Forelimb muscle (tissue), 1 donor: ENCODE measurements around the gene LPP. TPM values are rescaled to one million over a fixed set of nuclear protein-coding genes. Genes with fewer than 3 reads are reported as not detected.

Experiments used
- DNase-seq: peaks from one replicate; pipeline ENCODE4 v3.0.0-alpha.2; 2013; ENCODE audit warnings: low read depth
- polyA plus RNA-seq: library from polyadenylated mRNA; unstranded; fragments of 120-200 nt; gene quantifications from one replicate; pipeline ENCODE4 v1.2.1, GENCODE V29; 2013; ENCODE audit not compliant: insufficient read length

LPP gene
- polyA plus RNA-seq, 1 donor: 12.4 TPM

DNA sequence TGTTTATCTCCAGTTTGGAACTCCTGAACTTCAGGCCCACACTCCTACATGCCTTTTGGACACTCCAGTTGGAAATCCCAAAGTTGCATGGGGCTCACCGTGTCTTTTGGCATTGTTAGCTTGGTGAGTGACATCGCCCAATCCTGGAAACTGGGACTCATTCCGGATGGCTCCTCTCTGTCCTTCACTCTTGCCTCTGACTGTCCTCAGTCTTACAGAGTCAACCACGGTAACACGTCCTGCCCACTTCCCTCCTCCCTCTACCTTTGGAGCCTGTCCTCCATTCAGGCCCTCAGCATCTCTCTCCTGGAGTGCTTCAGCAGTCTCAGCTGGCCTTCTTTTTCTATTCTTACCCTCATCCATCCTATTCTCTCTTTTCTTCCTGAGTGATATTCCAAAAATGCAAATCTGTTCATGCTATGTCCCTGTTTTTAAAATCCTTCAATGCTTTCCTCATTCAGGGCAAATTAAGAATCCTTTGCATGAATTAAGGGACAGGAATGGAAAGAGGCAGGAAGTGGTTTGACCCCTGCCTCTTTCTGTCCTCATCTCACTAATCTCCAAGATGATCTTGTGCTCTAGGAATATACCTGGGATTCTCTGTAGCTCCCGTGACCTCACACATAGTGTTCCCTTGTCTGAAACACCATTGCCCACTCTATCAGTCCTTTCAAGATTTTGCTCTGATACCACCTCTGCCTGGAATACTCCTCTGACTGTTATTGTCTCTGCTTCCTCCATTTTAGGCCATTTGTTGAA, 42.5 kb downstream of the LPP start:
- DNase-seq: no peak

DNA sequence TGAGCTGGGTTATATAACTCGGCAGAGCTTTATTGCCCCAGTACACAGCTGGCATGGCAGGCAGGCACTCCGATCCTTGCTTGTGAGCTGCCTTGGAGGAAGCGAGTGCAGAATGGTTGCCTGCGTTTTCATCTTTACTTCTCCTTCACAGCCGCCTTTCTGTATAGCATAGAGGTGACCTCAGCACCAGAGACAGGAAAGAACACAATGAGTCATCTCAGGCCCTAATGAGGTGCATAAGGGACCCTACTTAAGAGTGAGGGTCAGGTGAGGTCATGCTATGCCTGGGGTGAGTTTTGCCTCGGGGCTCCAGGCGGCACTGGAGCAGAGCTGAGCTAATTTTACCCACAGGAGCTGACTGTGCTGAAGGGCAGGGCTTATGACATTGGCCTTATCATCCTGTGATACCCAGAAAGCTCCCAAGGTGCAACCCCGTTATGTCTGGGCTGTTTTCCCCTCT, 43.5 kb downstream of the LPP start:
- DNase-seq: no peak

DNA sequence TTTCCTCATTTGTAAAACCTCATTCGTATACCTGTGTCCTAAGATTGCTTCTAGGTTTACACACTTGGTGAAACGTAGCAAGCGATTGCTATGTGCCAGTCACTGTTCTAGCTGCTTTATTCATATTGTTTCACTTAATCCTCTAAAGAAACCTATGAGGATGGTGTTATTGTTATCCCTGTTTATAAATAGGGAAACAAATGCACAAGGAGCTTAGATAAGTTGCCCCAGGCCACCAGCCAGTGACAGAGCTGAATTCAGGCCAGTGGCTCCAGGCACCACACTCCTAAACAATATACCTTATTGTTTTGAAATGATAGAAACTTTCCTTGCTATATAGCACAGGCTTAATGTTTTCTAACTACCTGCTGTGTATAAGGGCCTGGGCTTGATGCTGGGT, 44.0 kb downstream of the LPP start:
- no peak for DNase-seq

DNA sequence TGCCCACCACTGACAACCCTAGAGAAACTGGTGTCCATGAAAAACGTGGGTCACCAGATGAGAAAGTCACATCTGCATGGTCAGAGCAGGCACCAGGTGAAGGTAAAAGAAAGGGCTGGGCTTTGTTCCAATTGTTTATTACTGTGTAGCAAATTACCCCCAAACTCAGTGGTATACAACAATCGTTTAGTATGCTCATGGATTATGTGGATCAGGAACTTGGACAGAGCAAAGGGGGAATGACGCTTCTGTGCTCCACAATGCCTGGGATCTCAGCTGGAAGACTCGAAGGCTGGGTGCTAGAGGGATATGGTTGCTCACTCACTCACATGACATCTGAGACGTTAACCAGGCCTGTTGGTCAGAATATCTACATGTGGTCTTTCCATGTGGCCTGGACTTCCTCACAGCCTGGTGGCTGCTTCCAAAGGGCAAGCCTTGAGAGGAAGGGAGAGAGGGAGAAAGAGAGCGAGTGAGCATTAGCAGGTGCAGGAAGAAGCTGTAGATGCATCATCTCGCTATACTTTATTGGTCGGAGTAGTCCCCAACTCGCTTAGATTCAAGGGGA, 44.9 kb downstream of the LPP start:
- DNase-seq: no peak

DNA sequence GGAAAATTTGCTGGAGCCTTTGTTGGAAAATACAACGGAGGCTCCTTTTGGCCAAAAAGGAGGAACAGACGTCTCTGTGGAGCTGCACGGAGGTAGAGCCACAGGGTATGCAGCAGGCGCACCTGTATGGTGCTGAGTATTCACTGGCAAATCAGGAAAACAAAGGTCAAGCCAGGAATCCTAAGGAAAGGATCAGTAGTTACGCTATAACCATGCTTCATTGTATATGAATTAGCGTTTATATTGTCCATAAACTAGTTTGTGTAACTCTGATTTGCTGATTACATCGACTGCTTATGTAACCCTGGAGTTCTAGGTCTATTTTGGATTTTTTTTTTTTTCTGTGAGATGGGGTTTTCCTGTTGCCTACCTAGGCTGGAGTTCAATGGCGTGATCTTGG, 45.4 kb downstream of the LPP start:
- DNase-seq: no peak

DNA sequence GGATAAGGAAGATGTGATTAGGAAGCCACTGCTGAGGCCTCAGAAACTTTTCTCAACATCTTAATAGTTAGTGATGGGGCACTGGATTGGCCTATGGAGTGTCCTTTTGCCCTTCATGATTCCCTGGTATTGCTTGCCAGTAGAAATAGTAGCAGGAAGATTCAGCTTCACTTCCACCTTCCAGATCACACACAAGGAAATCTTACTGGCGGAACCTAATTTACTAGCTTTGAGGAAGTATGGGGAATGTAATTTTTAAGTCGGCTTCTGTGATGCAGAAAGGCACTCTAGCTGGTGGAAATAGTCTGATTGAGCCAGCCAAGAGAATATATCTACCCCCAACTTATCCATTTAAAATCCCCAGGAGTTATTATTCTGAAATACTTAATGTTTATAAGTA, 46.5 kb downstream of the LPP start:
- no peak for DNase-seq

DNA sequence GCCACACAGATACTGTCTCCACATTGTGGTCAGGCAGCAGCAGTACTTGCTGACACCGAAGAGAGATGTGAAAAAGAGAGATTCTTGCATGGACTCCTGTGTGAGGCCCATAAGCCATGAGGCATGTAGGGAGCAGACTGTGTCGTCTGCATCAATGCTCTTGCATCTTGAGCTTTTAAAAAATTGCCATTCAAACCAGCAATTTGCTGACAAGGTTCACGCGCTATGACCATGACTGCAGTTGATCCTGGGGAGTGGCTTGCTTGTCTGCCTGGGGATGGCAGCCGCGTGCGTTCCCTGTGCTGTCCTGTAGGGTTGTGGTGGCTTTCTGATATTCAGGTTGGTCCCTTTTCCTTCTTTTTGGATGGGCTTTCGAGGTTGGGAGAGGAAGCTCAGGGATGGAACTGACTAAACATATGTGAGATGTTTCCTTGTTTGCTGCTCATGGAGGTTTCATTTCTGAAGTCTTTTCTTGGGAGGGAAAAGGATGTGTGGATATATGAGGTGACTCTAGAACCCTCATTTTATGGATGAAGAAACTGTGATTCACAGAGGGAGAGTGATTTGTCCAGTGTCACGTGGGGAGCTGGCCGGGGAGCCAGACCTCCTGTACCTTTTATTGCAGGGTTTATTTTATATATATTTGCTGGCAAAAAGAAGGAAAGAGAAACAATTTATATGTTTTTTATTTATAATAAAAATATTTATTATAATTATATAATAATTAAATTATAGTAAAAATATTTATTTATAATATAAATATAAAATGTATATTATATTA, 48.6 kb downstream of the LPP start:
- no peak for DNase-seq

DNA sequence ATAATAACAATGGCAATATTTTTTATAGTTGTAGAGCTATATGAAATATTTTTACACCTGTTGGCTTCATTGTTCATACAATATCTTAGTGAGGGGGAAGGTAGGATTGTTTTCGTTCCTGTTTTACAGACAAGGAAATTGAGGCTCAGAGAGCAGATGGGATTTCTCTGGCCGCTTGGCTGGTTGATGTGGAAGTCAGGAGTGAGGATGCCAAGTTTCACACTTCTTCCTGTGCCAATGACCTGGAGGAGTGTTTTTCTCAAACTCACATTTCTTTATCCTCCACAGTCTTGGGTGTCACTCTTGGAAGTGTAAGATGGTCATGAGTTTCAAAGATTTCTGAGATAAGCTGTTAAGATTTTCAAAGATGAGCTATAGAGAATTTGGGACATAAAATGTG, 50.6 kb downstream of the LPP start:
- DNase-seq: no peak

DNA sequence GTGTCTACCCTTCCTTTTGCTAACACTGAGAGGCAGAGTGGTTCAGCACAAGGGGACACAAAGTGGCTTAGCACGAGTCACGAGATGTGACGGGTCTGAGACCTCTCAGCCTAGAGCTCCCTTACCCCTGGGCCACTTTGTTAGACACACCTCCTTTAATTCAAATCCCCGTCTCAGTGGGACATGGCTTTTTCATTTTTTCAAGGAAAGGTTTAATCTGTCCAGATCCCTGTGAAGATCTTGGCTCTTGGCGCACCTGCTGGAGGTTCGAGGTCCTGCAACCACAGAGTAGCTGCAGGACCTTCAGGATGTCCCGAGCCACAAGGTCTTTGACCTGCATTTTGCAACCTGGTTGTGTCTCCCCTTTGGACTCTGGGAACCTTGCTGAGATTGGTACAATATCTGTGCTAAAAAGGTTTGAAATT, 52.0 kb downstream of the LPP start:
- DNase-seq: no peak

DNA sequence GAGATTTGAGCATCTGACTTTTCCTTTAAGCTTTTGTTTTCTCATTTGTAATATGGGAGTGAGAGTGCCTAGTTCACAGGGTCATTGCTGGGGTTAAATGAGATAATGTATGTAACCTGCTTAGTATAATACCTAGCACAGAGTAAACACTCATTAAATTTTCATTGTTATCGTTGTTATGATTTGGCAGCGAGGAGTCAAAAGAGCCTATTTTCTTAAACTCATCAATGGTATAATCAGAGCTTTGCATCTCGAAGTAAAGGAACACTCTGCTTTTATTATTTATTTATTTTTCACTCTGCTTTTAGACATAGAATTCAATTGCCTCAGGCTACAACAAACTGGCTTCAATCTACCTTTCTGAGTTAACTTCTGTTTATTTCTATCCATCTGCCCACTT, 52.8 kb downstream of the LPP start:
- no peak for DNase-seq

DNA sequence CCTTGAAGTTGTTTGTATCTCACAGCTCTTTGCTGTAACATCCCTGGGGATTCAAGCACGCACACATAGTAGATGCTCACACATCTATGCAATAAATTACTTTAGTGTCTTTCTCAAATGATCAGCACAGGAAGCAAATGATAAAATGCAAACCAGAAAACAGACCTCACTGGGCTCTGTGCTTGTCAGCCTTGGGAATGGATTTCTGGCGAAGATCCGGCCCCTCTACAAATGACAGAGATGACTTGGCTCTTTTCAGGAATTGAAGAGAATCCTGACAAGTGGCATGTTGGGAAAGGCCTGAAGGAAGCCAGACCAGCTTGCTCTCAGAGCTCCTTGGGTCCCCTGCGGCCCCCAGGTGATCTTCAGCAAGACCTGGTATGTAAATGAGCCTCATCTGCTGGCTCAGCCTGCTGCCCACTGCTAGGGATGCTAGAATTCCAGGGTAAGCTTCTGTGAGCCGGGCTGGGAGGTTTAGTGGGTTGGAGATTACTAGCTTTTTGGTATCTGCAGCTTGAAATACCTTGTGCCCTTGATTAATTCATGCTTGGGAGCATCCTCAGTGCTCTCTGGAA, 54.1 kb downstream of the LPP start:
- DNase-seq: no peak

DNA sequence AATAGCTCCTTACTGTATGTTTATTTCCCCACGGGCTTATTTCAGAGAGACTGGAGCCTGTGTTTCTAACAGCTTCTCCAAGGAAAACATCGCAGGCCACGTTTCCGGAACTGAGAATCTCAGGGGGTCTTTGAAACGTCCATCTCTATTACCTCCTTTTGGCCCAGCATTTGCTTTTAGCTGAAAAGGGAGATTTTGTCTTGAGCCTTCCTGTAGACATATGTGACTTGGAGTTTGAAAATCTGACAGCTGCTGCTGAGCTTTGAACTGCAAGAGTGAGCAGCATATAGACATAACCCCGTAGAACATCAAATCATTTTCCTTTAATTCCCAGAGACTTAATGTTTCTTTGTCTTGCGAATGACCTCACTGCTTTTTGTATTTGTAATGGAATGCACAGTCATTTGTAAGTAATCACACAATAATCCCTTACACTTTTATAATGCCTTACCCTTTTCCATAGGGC, 54.6 kb downstream of the LPP start:
- peak; percentile 24 for DNase-seq

DNA sequence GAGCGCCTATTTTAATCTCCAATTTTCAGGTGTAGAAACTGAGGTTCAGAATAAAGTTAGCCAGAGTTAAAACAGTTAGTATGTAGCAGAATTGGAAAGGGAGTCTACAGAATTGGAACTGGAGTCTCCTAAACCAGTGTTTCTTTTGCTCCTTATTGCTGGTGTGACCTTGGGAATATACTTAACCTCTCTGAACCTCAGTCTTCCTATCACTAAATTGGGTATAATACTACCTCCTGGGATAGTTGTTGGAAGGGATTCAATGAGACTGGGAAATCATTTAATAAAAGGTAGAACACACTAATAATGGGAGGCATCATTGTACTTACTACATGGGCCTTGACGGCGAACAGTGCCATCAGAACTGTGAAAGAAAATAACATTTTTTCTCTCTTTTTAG, 55.1 kb downstream of the LPP start:
- DNase-seq: no peak

DNA sequence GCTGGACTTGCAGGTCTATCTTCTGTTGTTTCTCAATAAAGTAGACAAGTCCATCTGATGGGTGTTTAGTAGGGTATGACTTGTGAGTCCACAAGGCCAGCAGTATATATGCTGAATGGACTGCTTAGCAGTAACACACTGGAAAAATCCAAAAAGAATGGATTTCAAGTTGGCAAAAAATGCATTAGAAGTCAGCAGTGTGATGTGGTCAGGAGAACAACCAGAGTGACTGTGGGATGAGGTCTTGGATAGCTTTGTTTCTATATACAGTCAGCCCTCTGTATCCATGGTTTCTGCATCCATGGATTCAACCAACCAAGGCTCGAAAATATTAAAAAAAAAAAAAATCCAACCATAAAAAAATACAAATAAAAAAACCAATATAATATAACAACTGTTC, 55.8 kb downstream of the LPP start:
- no peak for DNase-seq

DNA sequence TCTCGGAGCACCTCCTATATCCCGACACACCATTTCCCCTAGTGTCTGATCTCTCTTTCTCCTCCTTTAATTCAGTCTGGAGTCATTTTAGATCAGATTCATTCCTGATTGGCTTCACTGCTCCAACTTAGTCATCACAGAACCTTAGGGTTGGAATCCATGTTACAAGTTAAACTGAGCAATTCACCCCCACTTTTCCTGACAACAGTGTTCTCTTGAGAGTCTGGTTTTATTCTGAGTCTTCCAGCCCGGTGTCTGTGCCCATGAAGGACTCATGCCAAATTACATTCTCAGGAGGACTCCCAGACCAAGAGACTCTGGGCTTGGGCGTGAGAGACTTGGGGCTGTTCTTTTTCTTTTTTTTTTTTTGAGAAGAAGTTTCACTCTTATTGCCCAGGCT, 57.5 kb downstream of the LPP start:
- no peak for DNase-seq

DNA sequence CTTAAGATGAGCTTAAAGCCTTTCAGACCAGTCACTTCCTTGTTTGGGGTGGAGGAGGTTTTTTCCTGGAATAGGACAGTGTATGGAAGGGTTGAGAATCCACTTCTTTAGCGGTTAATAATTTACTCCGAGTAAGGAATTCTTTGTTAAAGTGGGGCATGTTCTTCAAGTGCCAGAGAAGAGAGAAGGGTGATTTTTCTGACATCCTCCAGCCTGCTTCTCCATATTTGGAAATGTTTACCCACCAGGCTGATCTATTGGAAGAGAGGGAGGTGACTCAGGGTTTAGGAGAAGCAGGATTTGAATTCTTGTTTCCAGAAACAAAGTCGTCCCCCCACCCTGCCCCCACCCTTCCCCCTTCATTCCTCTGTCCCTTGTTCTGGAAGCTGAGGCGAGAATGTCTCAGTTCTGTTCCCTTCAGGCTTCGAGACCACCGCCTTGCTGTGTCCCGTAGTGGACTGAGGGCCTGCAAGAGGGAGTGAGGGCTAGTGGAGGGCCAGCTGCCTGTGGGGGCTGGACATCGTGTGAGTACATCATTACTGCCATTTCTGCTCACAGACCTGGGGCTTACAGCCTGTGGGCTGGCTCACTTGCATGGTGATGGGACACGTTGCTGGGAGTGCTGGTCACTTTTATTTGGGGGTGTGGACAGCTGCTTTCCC, 58.5 kb downstream of the LPP start:
- no peak for DNase-seq

DNA sequence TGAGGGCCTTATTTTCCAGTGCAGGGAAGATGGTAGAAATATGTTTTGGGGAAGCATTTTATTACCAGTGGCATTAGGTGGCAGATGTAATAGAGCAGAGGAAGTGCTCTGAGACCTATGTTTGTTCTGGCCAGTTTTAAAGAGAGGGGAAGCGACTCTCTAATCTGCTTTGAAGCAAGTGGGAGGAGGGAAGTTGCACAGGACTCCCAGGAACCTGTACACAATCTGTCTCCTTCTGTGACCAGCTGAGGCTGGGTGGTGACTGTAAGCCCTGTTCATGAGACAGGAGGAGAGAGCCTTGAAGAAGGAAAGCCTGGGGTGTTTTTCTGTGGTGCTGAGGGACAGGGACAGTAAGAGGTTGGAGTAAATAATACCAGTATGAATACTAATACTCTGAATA, 60.5 kb downstream of the LPP start:
- no peak for DNase-seq

DNA sequence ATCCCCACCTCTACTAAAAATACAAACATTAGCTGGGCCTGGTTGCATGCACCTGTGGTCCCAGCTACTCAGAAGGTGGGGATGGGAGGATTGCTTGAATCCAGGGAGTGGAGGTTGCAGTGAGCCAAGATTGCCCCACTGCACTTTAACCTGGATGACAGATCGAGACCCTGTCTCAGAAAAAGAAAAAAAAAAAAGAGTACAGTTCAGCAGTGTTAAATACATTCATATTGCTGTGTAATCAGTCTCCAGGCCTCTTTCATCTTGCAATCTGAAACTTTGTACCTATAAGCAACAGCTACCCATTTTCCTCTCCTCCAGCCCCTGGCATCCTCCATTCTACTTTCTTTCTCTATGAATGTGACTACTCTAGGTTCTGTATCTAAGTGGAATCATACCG, 61.2 kb downstream of the LPP start:
- DNase-seq: no peak

DNA sequence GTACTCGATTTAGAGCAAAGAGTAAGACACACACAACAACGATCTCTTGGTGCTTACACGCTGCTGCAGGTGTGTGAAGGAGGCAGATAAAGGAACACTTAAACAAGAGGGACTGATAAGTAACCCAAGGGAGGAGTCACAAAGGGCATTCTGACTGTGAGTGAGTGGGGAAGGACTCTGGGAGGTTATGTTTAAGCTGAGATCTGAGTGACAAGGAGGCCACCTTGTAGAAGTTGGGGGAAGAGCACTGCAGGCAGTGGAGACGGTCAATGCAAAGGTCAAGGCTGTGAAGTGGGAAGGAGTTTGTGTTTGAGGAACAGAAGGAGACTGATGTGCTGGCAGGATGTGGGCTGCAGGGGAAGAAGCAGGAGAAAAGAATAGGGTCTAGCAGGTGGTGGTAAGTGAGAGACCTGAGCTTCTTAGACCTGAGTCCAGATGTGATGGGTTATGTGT, 63.1 kb downstream of the LPP start:
- no peak for DNase-seq

DNA sequence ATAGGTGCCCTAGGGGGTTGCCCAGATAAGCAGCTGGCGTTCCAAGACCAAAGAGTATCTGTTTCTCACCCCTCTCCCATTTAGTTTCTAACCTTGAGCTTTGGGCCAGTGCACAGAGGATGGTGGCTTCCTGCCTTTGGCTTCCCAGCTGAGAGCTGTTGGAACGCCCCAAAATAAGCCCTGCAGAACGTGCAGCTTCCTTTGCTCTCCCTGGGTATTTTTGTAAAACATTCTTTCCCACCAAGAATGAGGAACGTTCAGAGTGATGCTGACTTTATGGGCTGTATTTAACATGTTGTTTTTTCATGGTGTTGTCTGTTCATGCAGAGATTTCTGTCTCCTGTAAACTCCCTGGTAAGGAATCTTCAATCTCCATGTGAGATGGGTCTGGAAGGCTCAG, 63.8 kb downstream of the LPP start:
- DNase-seq: no peak

DNA sequence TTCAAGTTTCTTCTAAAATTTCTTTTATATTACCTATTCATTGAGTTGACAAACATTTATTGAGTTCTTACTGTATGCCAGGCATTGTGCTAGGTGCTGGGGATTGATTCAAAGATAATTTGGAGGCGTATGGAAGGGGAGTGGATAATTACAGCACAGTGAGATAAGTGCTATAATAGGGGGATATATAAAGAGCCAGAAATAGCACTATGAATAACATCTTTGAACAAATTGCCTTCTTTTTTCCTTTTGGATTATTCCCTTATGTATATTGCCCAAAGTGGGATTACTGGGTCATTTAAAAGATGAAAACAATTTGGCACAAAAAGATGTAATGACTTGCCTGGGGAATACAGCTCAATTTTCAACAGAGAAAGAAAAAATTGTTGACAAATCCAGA, 64.6 kb downstream of the LPP start:
- no peak for DNase-seq

DNA sequence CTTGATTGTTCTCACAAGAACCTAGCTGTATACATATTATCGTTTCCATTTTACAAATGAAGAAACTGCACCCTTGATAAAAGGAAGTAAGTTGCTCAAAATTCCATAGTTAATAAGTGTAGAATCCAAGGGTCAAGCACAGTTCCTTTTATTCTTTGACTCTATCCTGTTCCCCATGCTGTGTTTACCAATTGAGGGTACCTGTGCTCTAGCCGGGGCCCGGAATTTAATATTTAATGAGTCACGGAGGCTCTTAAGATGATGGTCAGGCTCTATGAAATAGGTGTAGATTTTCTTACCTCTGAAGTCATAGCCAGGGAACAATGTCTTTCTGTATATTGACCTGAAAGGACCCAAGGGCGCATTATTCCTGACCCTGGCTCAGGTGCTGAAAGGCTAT, 65.2 kb downstream of the LPP start:
- no peak for DNase-seq
